IPS-18c (cell line): ENCODE data around the gene ST6GALNAC5.
"Not testable (repeated sequence)": the region's sequence is repeated elsewhere in the genome, so short reads cannot be mapped to it uniquely, and the experiment has no call there.

Experiments
- H3K4me3 ChIP-seq: 2 replicates; pipeline ENCODE4 v1.7.0; 2013; ENCODE audit warnings: low read depth, mild to moderate bottlenecking, low read length, moderate library complexity; ENCODE audit not compliant: insufficient read depth
- H3K9me3 ChIP-seq: one replicate; pipeline ENCODE4 v1.6.1; 2013; ENCODE audit warnings: mild to moderate bottlenecking, low read length, moderate library complexity; ENCODE audit not compliant: control insufficient read depth, insufficient read depth

The ST6GALNAC5 gene

GRCh38 chr1:76861149-76861548 lies 6.1 kb upstream of the ST6GALNAC5 start:
- no peaks in the 10 kb centered on the region for H3K9me3 ChIP-seq
- no peak overlapping the region for H3K4me3 ChIP-seq

- no peaks in the 10 kb centered on the region for H3K9me3 ChIP-seq
- H3K4me3 ChIP-seq: no peak overlapping the region
Measured at GRCh38 chr1:76862447-76862846, 4.8 kb upstream of the ST6GALNAC5 start.

GRCh38 chr1:76864383-76864782 lies 2.9 kb upstream of the ST6GALNAC5 start:
- no peaks in the 10 kb centered on the region for H3K9me3 ChIP-seq
- H3K4me3 ChIP-seq: no peak overlapping the region

GRCh38 chr1:76865696-76866286 lies 1.5 kb upstream of the ST6GALNAC5 start:
- Histone ChIP-seq H3K4me3 (no peak overlapping the region), H3K9me3 (no peaks in the 10 kb centered on the region)

GRCh38 chr1:76866566-76866965 lies 714 bp upstream of the ST6GALNAC5 start:
- no peaks in the 10 kb centered on the region for H3K9me3 ChIP-seq
- H3K4me3 ChIP-seq: no peak overlapping the region

- H3K4me3 ChIP-seq: peak overlapping the region; percentile 88
- H3K9me3 ChIP-seq: no peaks in the 10 kb centered on the region
Measured at GRCh38 chr1:76868154-76868882, 1.0 kb downstream of the ST6GALNAC5 start.

GRCh38 chr1:76868916-76869315 lies 1.6 kb downstream of the ST6GALNAC5 start:
- Histone ChIP-seq H3K4me3 (peak overlapping the region; percentile 88), H3K9me3 (no peaks in the 10 kb centered on the region)

GRCh38 chr1:76870037-76870436 lies 2.8 kb downstream of the ST6GALNAC5 start:
- H3K9me3 ChIP-seq: no peaks in the 10 kb centered on the region
- H3K4me3 ChIP-seq: no peak overlapping the region

- Histone ChIP-seq H3K4me3 (no peak overlapping the region), H3K9me3 (no peaks in the 10 kb centered on the region)
Measured at GRCh38 chr1:76871355-76871974, 4.2 kb downstream of the ST6GALNAC5 start.

GRCh38 chr1:76872944-76873343 lies 5.7 kb downstream of the ST6GALNAC5 start:
- no peak overlapping the region for H3K4me3 ChIP-seq
- no peaks in the 10 kb centered on the region for H3K9me3 ChIP-seq

GRCh38 chr1:76876655-76877395 lies 9.5 kb downstream of the ST6GALNAC5 start:
- no peaks in the 10 kb centered on the region for H3K9me3 ChIP-seq
- H3K4me3 ChIP-seq: no peak overlapping the region

GRCh38 chr1:76879014-76879413 lies 11.7 kb downstream of the ST6GALNAC5 start:
- H3K9me3 ChIP-seq, H3K4me3 ChIP-seq: not testable (repeated sequence)

- no peak overlapping the region for H3K4me3 ChIP-seq
Measured at GRCh38 chr1:76881762-76882161, 14.5 kb downstream of the ST6GALNAC5 start.

GRCh38 chr1:76891931-76892622 lies 24.8 kb downstream of the ST6GALNAC5 start:
- Histone ChIP-seq H3K4me3 (no peak overlapping the region), H3K9me3 (no peaks in the 10 kb centered on the region)

More at GRCh38 chr1:76881762-76882161, 14.5 kb downstream of the ST6GALNAC5 start:
- no peaks in the 10 kb centered on the region for H3K9me3 ChIP-seq

GRCh38 chr1:76892675-76893074 lies 25.4 kb downstream of the ST6GALNAC5 start:
- Histone ChIP-seq H3K4me3 (no peak overlapping the region), H3K9me3 (no peaks in the 10 kb centered on the region)

- Histone ChIP-seq H3K9me3 (peaks cover 2% of the 10 kb centered on the region), H3K4me3 (no peak overlapping the region)
Measured at GRCh38 chr1:76901158-76901767, 34.0 kb downstream of the ST6GALNAC5 start.
